Caco-2 (cell line): ENCODE results near the gene PKIB. TPM values are rescaled to one million over a fixed set of nuclear protein-coding genes. Genes with fewer than 3 reads are reported as not detected.
"Not testable (repeated sequence)": the region's sequence is repeated elsewhere in the genome, so short reads cannot be mapped to it uniquely, and the experiment has no call there.

ENCODE experiments used
- BruUV-seq: library from RNA; stranded (reverse); fragments of 400-500 nt; replicated peaks from 2 replicates; lab custom pipeline; 2021; lab: Mats Ljungman, UMichigan
- CTCF ChIA-PET: fragments of 300-600 bp; sonication (Branson Sonifier 250); formaldehyde crosslinking; loops from one replicate; lab custom pipeline; 2022; ENCODE audit warnings: antibody characterized with exemption; lab: Charles Lee
- POLR2A ChIA-PET: fragments of 300-600 bp; sonication (Branson Sonifier 250); formaldehyde crosslinking; loops from one replicate; lab custom pipeline; 2022; ENCODE audit warnings: antibody characterized with exemption; lab: Charles Lee
- DNase-seq, 2 experiments: peaks; one replicate each; pipeline versions ENCODE4 v3.0.0 to v3.0.0-alpha.2; 2020 to 2022
- H3K27me3 ChIP-seq: replicated peaks from 2 replicates; pipeline ENCODE4 v1.6.0; 2011; ENCODE audit warnings: low read length; ENCODE audit not compliant: control insufficient read depth, insufficient read depth
- H3K36me3 ChIP-seq: 2 replicates; pipeline ENCODE4 v1.5.1; 2011; ENCODE audit warnings: low read length; ENCODE audit not compliant: control insufficient read depth, insufficient read depth
- H3K4me1 ChIP-seq: fragments of 250-450 bp; sonication (Bioruptor Pico); 2 replicates; pipeline ENCODE4 v1.5.1; 2020; ENCODE audit warnings: mild to moderate bottlenecking
- H3K4me3 ChIP-seq: 2 replicates; pipeline ENCODE4 v1.5.1; 2011; ENCODE audit warnings: low read depth, mild to moderate bottlenecking, control low read depth, low read length
- H3K9me3 ChIP-seq: fragments of 250-450 bp; sonication (Bioruptor Pico); 2 replicates; pipeline ENCODE4 v1.5.1; 2020; ENCODE audit warnings: mild to moderate bottlenecking, moderate library complexity
- H3K27ac Mint-ChIP-seq: one replicate; pipeline ENCODE4 v1.8.0; 2022; ENCODE audit warnings: mixed read lengths; ENCODE audit not compliant: unreplicated experiment
- H3K27me3 Mint-ChIP-seq: one replicate; pipeline ENCODE4 v1.8.0; 2022; ENCODE audit warnings: mixed read lengths; ENCODE audit not compliant: insufficient read depth, unreplicated experiment
- H3K36me3 Mint-ChIP-seq: one replicate; pipeline ENCODE4 v1.8.0; 2022; ENCODE audit warnings: mild to moderate bottlenecking, mixed read lengths; ENCODE audit not compliant: insufficient read depth, unreplicated experiment
- H3K4me1 Mint-ChIP-seq: one replicate; pipeline ENCODE4 v1.8.0; 2022; ENCODE audit warnings: low read depth, mixed read lengths; ENCODE audit not compliant: unreplicated experiment
- H3K4me3 Mint-ChIP-seq: one replicate; pipeline ENCODE4 v1.8.0; 2022; ENCODE audit warnings: mild to moderate bottlenecking, moderate library complexity, mixed read lengths; ENCODE audit not compliant: unreplicated experiment
- H3K9me3 Mint-ChIP-seq: one replicate; pipeline ENCODE4 v1.8.0; 2022; ENCODE audit warnings: mixed read lengths; ENCODE audit not compliant: unreplicated experiment
- CTCF ChIP-seq, 2 experiments: fragments of 200-600 bp in 1 of 2; IDR thresholded peaks; 1 replicate in 1 of 2; 2 replicates in 1 of 2; pipeline versions ENCODE4 v1.5.1 to v1.8.0; 2011 to 2022; ENCODE audit warnings: antibody characterized with exemption in 1 of 2, control low read depth in 1 of 2, inconsistent platforms in 1 of 2, low read depth in 1 of 2, low read length in 1 of 2, mild to moderate bottlenecking in 1 of 2, moderate library complexity in 1 of 2; ENCODE audit not compliant: insufficient read depth in 1 of 2, severe bottlenecking in 1 of 2, unreplicated experiment in 1 of 2
- intact Hi-C: fragments of 100-400 bp; cut with micrococcal nuclease; formaldehyde crosslinking; loops from one replicate; pipeline ENCODE4 v1.10.0; 2022; ENCODE audit not compliant: unreplicated experiment
- total RNA-seq: library from RNA; stranded (reverse); gene quantifications from 2 replicates; pipeline ENCODE4 v1.2.3, GENCODE V29; 2022

Gene PKIB
- total RNA-seq, 1 experiment from 2014 or later, result 18.6 TPM

- no peaks in the 10 kb centered on the region for H3K36me3 ChIP-seq
- Mint-ChIP-seq H3K27me3 (no peaks in the 10 kb centered on the region), H3K4me1 (no peaks in the 10 kb centered on the region), H3K9me3 (peaks cover 16% of the 10 kb centered on the region), H3K27ac (no peak overlapping the region), H3K36me3 (no peaks in the 10 kb centered on the region), H3K4me3 (no peak overlapping the region)
- H3K27me3 ChIP-seq, result no peaks in the 10 kb centered on the region
- peak; percentile 29 to 32 for TF ChIP-seq CTCF (IDR thresholded peaks at IDR 0.05; ENCODE audit: insufficient read depth in 1 of 2, low read depth in 1 of 2, low read length in 1 of 2, severe bottlenecking in 1 of 2, unreplicated experiment in 1 of 2)
- intact Hi-C loops, result no loop called here
- H3K4me3 ChIP-seq, result no peak overlapping the region
- ChIA-PET POLR2A (no interaction called here), CTCF (no interaction called here)
- H3K9me3 ChIP-seq, result no peaks in the 10 kb centered on the region
- no TSS peak for BruUV-seq
- H3K4me1 ChIP-seq, result no peaks in the 10 kb centered on the region
- peak in 1 of 2 experiments; percentile 14 for DNase-seq
Observed at GRCh38 chr6:122580737-122581136, 29.5 kb upstream of the PKIB start.

- no TSS peak for BruUV-seq
- CTCF ChIA-PET, result no interaction called here
- Histone ChIP-seq H3K27me3 (no peaks in the 10 kb centered on the region), H3K9me3 (no peaks in the 10 kb centered on the region), H3K4me3 (no peak overlapping the region), H3K36me3 (no peaks in the 10 kb centered on the region), H3K4me1 (no peaks in the 10 kb centered on the region)
- no peak for TF ChIP-seq CTCF (IDR thresholded peaks at IDR 0.05; ENCODE audit: insufficient read depth in 1 of 2, low read depth in 1 of 2, low read length in 1 of 2, severe bottlenecking in 1 of 2, unreplicated experiment in 1 of 2)
- Mint-ChIP-seq H3K27ac (no peak overlapping the region), H3K9me3 (no peaks in the 10 kb centered on the region), H3K4me1 (no peaks in the 10 kb centered on the region), H3K4me3 (no peak overlapping the region), H3K36me3 (no peaks in the 10 kb centered on the region), H3K27me3 (no peaks in the 10 kb centered on the region)
- no peak for DNase-seq
- POLR2A ChIA-PET, result no interaction called here
- intact Hi-C loops, result no loop called here
Observed at GRCh38 chr6:122589115-122589514, 21.1 kb upstream of the PKIB start.

GRCh38 chr6:122598295-122598694 lies 11.9 kb upstream of the PKIB start:
- H3K9me3 ChIP-seq, CTCF ChIA-PET, POLR2A ChIA-PET, H3K27me3 Mint-ChIP-seq, H3K4me3 Mint-ChIP-seq, BruUV-seq, H3K4me3 ChIP-seq, H3K36me3 ChIP-seq, DNase-seq, H3K4me1 Mint-ChIP-seq, H3K4me1 ChIP-seq, H3K36me3 Mint-ChIP-seq, H3K27ac Mint-ChIP-seq, intact Hi-C loops, H3K27me3 ChIP-seq, H3K9me3 Mint-ChIP-seq: not testable (repeated sequence)

GRCh38 chr6:122604676-122605075 lies 5.5 kb upstream of the PKIB start:
- Mint-ChIP-seq H3K9me3 (no peaks in the 10 kb centered on the region), H3K36me3 (peaks cover 6% of the 10 kb centered on the region), H3K4me3 (no peak overlapping the region), H3K27me3 (no peaks in the 10 kb centered on the region), H3K4me1 (peaks cover 7% of the 10 kb centered on the region), H3K27ac (no peak overlapping the region)
- no TSS peak for BruUV-seq
- ChIA-PET POLR2A (no interaction called here), CTCF (no interaction called here)
- H3K27me3 ChIP-seq, result no peaks in the 10 kb centered on the region
- intact Hi-C loops, result no loop called here
- peaks cover 6% of the 10 kb centered on the region; the same call in 1 of the 2 replicates for H3K4me1 ChIP-seq
- TF ChIP-seq CTCF (IDR thresholded peaks at IDR 0.05; ENCODE audit: insufficient read depth in 1 of 2, low read depth in 1 of 2, low read length in 1 of 2, severe bottlenecking in 1 of 2, unreplicated experiment in 1 of 2), result no peak
- no peaks in the 10 kb centered on the region for H3K9me3 ChIP-seq
- no peak overlapping the region for H3K4me3 ChIP-seq
- no peak for DNase-seq
- H3K36me3 ChIP-seq, result no peaks in the 10 kb centered on the region
